GM21528 (cell line): ENCODE results near the gene DCLK1.

ENCODE experiments used
- ATAC-seq: cut with Tn5 transposase; IDR thresholded peaks from one replicate; pipeline ENCODE4 v1.9.1; 2021; ENCODE audit warnings: mild to moderate bottlenecking, moderate library complexity; ENCODE audit not compliant: unreplicated experiment, low FRiP score

Gene DCLK1

GRCh38 chr13:35769812-35770211, 361.4 kb downstream of the DCLK1 start:
- ATAC-seq = no peak

- ATAC-seq = no peak
Observed at GRCh38 chr13:35768551-35768950, 362.6 kb downstream of the DCLK1 start.

GRCh38 chr13:35768073-35768472, 363.1 kb downstream of the DCLK1 start:
- no peak for ATAC-seq

- ATAC-seq = no peak
Observed at GRCh38 chr13:35767256-35767976, 363.8 kb downstream of the DCLK1 start.

GRCh38 chr13:35766663-35767062, 364.5 kb downstream of the DCLK1 start:
- ATAC-seq = no peak

- no peak for ATAC-seq
Observed at GRCh38 chr13:35765941-35766340, 365.2 kb downstream of the DCLK1 start.

- ATAC-seq = no peak
Observed at GRCh38 chr13:35765366-35765765, 365.8 kb downstream of the DCLK1 start.

GRCh38 chr13:35764326-35765015, 366.7 kb downstream of the DCLK1 start:
- no peak for ATAC-seq

- ATAC-seq = no peak
Observed at GRCh38 chr13:35763782-35764123, 367.4 kb downstream of the DCLK1 start.

- ATAC-seq = no peak
Observed at GRCh38 chr13:35763060-35763781, 368.0 kb downstream of the DCLK1 start.

- ATAC-seq = no peak
Observed at GRCh38 chr13:35761440-35762252, 369.5 kb downstream of the DCLK1 start.

GRCh38 chr13:35760735-35761281, 370.4 kb downstream of the DCLK1 start:
- no peak for ATAC-seq

GRCh38 chr13:35747594-35747993, 383.6 kb downstream of the DCLK1 start:
- no peak for ATAC-seq

- no peak for ATAC-seq
Observed at GRCh38 chr13:35744566-35745178, 386.5 kb downstream of the DCLK1 start.

GRCh38 chr13:35744144-35744543, 387.0 kb downstream of the DCLK1 start:
- no peak for ATAC-seq

GRCh38 chr13:35743165-35743564, 388.0 kb downstream of the DCLK1 start:
- ATAC-seq = no peak

- ATAC-seq = no peak
Observed at GRCh38 chr13:35741657-35742056, 389.5 kb downstream of the DCLK1 start.

GRCh38 chr13:35736876-35737275, 394.3 kb downstream of the DCLK1 start:
- ATAC-seq = no peak

- no peak for ATAC-seq
Observed at GRCh38 chr13:35733827-35734226, 397.4 kb downstream of the DCLK1 start.

- ATAC-seq = no peak
Observed at GRCh38 chr13:35732565-35732964, 398.6 kb downstream of the DCLK1 start.
